CD4-positive, alpha-beta T cell (primary cell): ENCODE measurements around the gene PRR29. TPM values are rescaled to one million over a fixed set of nuclear protein-coding genes. Genes with fewer than 3 reads are reported as not detected.

Experiments
- ATAC-seq: fragments of 200-7000 bp; cut with Tn5 transposase; one replicate; pipeline ENCODE4 v1.10.0; 2022; ENCODE audit warnings: mild to moderate bottlenecking; ENCODE audit not compliant: poor library complexity
- CTCF ChIA-PET: fragments of 350-600 bp; sonication (Branson Sonifier 250); formaldehyde crosslinking; loops from one replicate; lab custom pipeline; 2021; ENCODE audit warnings: antibody characterized with exemption, inconsistent platforms; lab: Charles Lee
- POLR2A ChIA-PET: fragments of 350-600 bp; sonication (Branson Sonifier 250); formaldehyde crosslinking; loops from one replicate; lab custom pipeline; 2021; ENCODE audit warnings: antibody characterized with exemption, inconsistent platforms; lab: Charles Lee
- DNase-seq, 14 experiments: peaks; one replicate each; pipeline ENCODE4 v3.0.0-alpha.2; 2013 to 2020; ENCODE audit warnings: mixed read lengths in 2 of 14
- H3K27ac ChIP-seq, 2 donors: one replicate each; pipeline versions ENCODE4 v1.5.1 to v1.7.0; 2013; ENCODE audit warnings: low read length in 2 of 2, low read depth in 1 of 2, mild to moderate bottlenecking in 1 of 2
- H3K27me3 ChIP-seq, 2 experiments: 1 replicate in 1 of 2; 2 replicates in 1 of 2; pipeline versions ENCODE4 v1.6.1 to v1.7.0; 2013; ENCODE audit warnings: low read length in 2 of 2, control low read depth in 1 of 2, mild to moderate bottlenecking in 1 of 2, moderate library complexity in 1 of 2; ENCODE audit not compliant: insufficient read depth in 2 of 2, control insufficient read depth in 1 of 2
- H3K36me3 ChIP-seq: one replicate; pipeline ENCODE4 v1.6.1; 2013; ENCODE audit warnings: low read length, control low read depth; ENCODE audit not compliant: insufficient read depth
- H3K4me1 ChIP-seq: one replicate; pipeline ENCODE4 v1.6.1; 2013; ENCODE audit warnings: low read length, control low read depth; ENCODE audit not compliant: insufficient read depth
- H3K4me3 ChIP-seq: one replicate; pipeline ENCODE4 v1.5.1; 2013; ENCODE audit warnings: mild to moderate bottlenecking, low read length, moderate library complexity
- H3K9me3 ChIP-seq, 2 experiments: 1 replicate in 1 of 2; 2 replicates in 1 of 2; pipeline versions ENCODE4 v1.6.1 to v1.7.0; 2013; ENCODE audit warnings: low read length in 2 of 2, mild to moderate bottlenecking in 2 of 2, control low read depth in 1 of 2, moderate library complexity in 1 of 2; ENCODE audit not compliant: control insufficient read depth in 1 of 2, insufficient read depth in 1 of 2
- H3K27ac Mint-ChIP-seq: one replicate; pipeline ENCODE4 v1.8.0; 2020; ENCODE audit warnings: mixed read lengths
- H3K27me3 Mint-ChIP-seq: one replicate; pipeline ENCODE4 v1.8.0; 2021; ENCODE audit warnings: mixed read lengths
- H3K36me3 Mint-ChIP-seq: one replicate; pipeline ENCODE4 v1.8.0; 2021; ENCODE audit warnings: low read depth, mixed read lengths
- H3K4me1 Mint-ChIP-seq: one replicate; pipeline ENCODE4 v1.8.0; 2021; ENCODE audit warnings: low read depth, mixed read lengths
- H3K4me3 Mint-ChIP-seq: one replicate; pipeline ENCODE4 v1.8.0; 2020; ENCODE audit warnings: mild to moderate bottlenecking, mixed read lengths
- H3K9me3 Mint-ChIP-seq: one replicate; pipeline ENCODE4 v1.8.0; 2020; ENCODE audit warnings: mixed read lengths
- intact Hi-C, 2 experiments: fragments of 100-400 bp; cut with DNase I in 1 of 2; cut with micrococcal nuclease in 1 of 2; formaldehyde crosslinking; loops; one replicate each; pipeline versions ENCODE4 v1.15.1 to v1.9.0; 2023 to 2025; cut with DNase I, micrococcal nuclease
- total RNA-seq, 174 experiments: library from RNA in 2 of 174; stranded (reverse) in 2 of 174; gene quantifications; one replicate each; pipeline ENCODE4 v1.2.3 and lab custom pipeline; 2021 to 2026
- TF ChIP-seq, protein P1 (sequence below): fragments of 200-600 bp; IDR thresholded peaks from one replicate; pipeline ENCODE4 v1.8.0; 2022; ENCODE audit warnings: antibody characterized with exemption, mild to moderate bottlenecking

PRR29 gene
- total RNA-seq, 2 experiments from 2014 or later, result 0.56 to 0.71 TPM

DNA sequence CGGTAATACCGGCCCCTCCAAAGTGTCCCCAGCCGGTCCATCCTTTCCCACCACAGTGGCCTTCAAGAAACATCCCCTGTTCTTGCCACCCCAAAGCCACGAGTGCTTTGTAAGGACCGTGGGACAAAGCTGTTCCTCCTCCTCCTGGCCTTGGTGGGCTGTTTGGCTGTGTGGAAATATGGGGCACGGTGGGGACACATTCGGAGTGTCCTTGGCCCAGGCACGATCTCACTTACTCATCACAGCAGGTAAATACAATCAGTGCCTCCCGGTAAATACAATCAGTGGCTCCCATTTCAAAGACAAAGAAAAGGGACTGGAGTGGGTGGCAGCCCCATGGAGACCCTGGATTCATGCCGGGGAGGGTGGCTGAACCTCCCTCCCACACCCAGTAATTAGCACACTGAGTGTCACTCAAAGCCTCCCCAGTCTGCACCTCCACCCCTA lies 35.8 kb upstream of the PRR29 start:
- ChIA-PET POLR2A (no interaction called here), CTCF (interaction anchor here (1.1 kb wide), 1 partner anchor 67 kb away, joined by 3 read pairs; no protein-coding TSS in a partner anchor)
- Mint-ChIP-seq H3K9me3 (no peaks in the 10 kb centered on the region), H3K27ac (no peak overlapping the region), H3K4me1 (peaks cover 8% of the 10 kb centered on the region), H3K36me3 (no peaks in the 10 kb centered on the region), H3K4me3 (no peak overlapping the region), H3K27me3 (no peaks in the 10 kb centered on the region)
- intact Hi-C loops, result no loop called here
- TF ChIP-seq, protein P1, sequence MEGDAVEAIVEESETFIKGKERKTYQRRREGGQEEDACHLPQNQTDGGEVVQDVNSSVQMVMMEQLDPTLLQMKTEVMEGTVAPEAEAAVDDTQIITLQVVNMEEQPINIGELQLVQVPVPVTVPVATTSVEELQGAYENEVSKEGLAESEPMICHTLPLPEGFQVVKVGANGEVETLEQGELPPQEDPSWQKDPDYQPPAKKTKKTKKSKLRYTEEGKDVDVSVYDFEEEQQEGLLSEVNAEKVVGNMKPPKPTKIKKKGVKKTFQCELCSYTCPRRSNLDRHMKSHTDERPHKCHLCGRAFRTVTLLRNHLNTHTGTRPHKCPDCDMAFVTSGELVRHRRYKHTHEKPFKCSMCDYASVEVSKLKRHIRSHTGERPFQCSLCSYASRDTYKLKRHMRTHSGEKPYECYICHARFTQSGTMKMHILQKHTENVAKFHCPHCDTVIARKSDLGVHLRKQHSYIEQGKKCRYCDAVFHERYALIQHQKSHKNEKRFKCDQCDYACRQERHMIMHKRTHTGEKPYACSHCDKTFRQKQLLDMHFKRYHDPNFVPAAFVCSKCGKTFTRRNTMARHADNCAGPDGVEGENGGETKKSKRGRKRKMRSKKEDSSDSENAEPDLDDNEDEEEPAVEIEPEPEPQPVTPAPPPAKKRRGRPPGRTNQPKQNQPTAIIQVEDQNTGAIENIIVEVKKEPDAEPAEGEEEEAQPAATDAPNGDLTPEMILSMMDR, result no peak
- ATAC-seq, result no peak
- no peak for DNase-seq
- no peaks in the 10 kb centered on the region for H3K27me3 ChIP-seq
- H3K36me3 ChIP-seq, result no peaks in the 10 kb centered on the region
- H3K27ac ChIP-seq, result no peak overlapping the region
- peaks cover 15% of the 10 kb centered on the region for H3K4me1 ChIP-seq
- no peaks in the 10 kb centered on the region for H3K9me3 ChIP-seq
- H3K4me3 ChIP-seq, result no peak overlapping the region

DNA sequence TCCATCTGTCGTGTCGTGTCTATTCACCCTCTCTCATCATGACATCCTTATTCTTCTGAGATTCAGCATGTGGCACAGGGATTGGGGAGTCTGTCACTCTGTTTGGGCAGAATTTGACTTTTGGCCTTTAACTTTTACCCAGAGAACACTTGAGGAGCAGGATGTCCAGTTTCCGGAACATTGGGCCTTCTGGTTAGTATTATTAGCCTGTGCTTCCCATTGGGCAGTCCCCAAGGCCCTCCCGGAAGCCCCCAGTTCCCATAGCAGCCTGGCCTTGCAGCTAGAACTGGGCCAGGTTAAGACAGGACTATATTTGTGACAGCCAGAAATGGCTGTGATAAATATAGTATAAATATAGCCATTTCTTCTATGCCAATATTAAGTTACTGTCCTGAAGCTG lies 35.0 kb upstream of the PRR29 start:
- ATAC-seq, result no peak
- no peaks in the 10 kb centered on the region for H3K27me3 Mint-ChIP-seq
- DNase-seq, result no peak
- H3K9me3 Mint-ChIP-seq, result no peaks in the 10 kb centered on the region
- H3K4me1 Mint-ChIP-seq, result peaks cover 10% of the 10 kb centered on the region
- H3K27ac ChIP-seq, result no peak overlapping the region
- H3K4me3 ChIP-seq, result no peak overlapping the region
- no peaks in the 10 kb centered on the region for H3K36me3 ChIP-seq
- H3K27ac Mint-ChIP-seq, result no peak overlapping the region
- intact Hi-C loops, result no loop called here
- peaks cover 15% of the 10 kb centered on the region for H3K4me1 ChIP-seq
- no peaks in the 10 kb centered on the region for H3K9me3 ChIP-seq
- ChIA-PET POLR2A (no interaction called here), CTCF (no interaction called here)
- TF ChIP-seq, protein P1, result no peak
- no peaks in the 10 kb centered on the region for H3K27me3 ChIP-seq
- H3K36me3 Mint-ChIP-seq, result no peaks in the 10 kb centered on the region
- no peak overlapping the region for H3K4me3 Mint-ChIP-seq

DNA sequence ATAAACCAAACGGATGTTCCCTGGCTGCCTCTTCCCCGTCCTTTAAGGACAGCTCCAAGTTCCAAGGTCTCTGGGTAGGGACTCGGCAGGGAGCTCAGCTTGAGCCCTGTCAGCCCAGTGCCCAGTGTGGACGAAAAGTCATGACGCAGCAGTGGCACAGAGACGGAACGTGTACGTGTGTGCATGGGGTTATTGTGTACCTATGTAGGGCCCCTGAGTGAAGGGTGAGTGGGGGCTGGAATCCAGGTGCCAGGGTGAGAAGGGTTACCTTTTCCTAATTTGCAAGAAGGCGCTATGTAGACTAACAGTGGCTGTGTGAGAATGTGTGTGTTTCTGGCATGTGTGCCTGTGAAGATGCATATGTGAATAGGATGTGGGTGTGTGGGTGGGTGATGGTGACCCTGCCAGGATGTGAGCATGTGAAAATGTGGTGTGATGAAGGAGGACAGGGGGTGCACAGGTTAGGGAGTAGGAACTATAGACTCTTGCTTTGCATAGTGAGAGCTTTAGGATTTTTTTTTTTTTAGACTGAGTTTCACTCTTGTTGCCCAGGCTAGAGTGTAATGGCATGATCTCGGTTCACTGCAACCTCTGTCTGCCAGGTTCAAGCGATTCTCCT lies 31.4 kb upstream of the PRR29 start:
- ATAC-seq, result peak; percentile 95
- no peaks in the 10 kb centered on the region for H3K9me3 Mint-ChIP-seq
- H3K4me3 Mint-ChIP-seq, result no peak overlapping the region
- Histone ChIP-seq H3K36me3 (no peaks in the 10 kb centered on the region), H3K27me3 (no peaks in the 10 kb centered on the region), H3K4me1 (peaks cover 9% of the 10 kb centered on the region), H3K4me3 (no peak overlapping the region), H3K27ac (no peak overlapping the region), H3K9me3 (no peaks in the 10 kb centered on the region)
- TF ChIP-seq, protein P1, result no peak
- intact Hi-C loops, result no loop called here
- peak in 4 of 14 experiments; percentile 29 to 74 (median 41) for DNase-seq
- POLR2A ChIA-PET, result interaction anchor here (1.0 kb wide), 1 partner anchor 179 kb away, joined by 4 read pairs; no protein-coding TSS in a partner anchor
- H3K27me3 Mint-ChIP-seq, result no peaks in the 10 kb centered on the region
- no peaks in the 10 kb centered on the region for H3K36me3 Mint-ChIP-seq
- CTCF ChIA-PET, result interaction anchor here (1.2 to 1.5 kb wide), 2 partner anchors 15 to 59 kb away, joined by 3 read pairs; no protein-coding TSS in a partner anchor
- no peak overlapping the region for H3K27ac Mint-ChIP-seq
- peaks cover 10% of the 10 kb centered on the region for H3K4me1 Mint-ChIP-seq
